HL-60 (cell line): ENCODE data around the gene PPP2R5D.

Experiments
- DNase-seq, 2 experiments: peaks; one replicate each; pipeline ENCODE4 v3.0.0-alpha.2; 2010 to 2020; ENCODE audit warnings: low read depth in 1 of 2, low spot score in 1 of 2
- H3K27ac ChIP-seq: fragments of 250-450 bp; sonication (Bioruptor Pico); replicated peaks from 2 replicates; pipeline ENCODE4 v1.5.1; 2020; ENCODE audit warnings: mild to moderate bottlenecking, moderate library complexity
- H3K27me3 ChIP-seq: fragments of 250-450 bp; sonication (Bioruptor Pico); 2 replicates; pipeline ENCODE4 v1.5.1; 2021; ENCODE audit warnings: mild to moderate bottlenecking, moderate library complexity; ENCODE audit not compliant: insufficient read depth, poor library complexity, severe bottlenecking
- H3K4me3 ChIP-seq: replicated peaks from 2 replicates; pipeline ENCODE4 v1.5.1; 2011; ENCODE audit warnings: mild to moderate bottlenecking, control low read depth, low read length; ENCODE audit not compliant: insufficient read depth
- CTCF ChIP-seq: IDR thresholded peaks from one replicate; pipeline ENCODE4 v1.5.1; 2011; ENCODE audit warnings: low read length, control low read depth, inconsistent platforms; ENCODE audit not compliant: insufficient read depth
- GABPA ChIP-seq: IDR thresholded peaks from 2 replicates; pipeline ENCODE4 v1.6.1; 2012; ENCODE audit warnings: low read depth
- POLR2AphosphoS5 ChIP-seq: IDR thresholded peaks from 2 replicates; pipeline ENCODE4 v1.6.1; 2012; ENCODE audit warnings: low read depth
- REST ChIP-seq: IDR thresholded peaks from 2 replicates; pipeline ENCODE4 v1.6.1; 2012; ENCODE audit warnings: low read depth; ENCODE audit not compliant: insufficient replicate concordance
- SPI1 ChIP-seq: IDR thresholded peaks from 2 replicates; pipeline ENCODE4 v1.6.1; 2012; ENCODE audit warnings: low read depth, mild to moderate bottlenecking, borderline replicate concordance

Gene PPP2R5D

GRCh38 chr6:43012364-43012763 is 28.0 kb downstream of the PPP2R5D start:
- Histone ChIP-seq H3K4me3 (no peak overlapping the region), H3K27me3 (no peaks in the 10 kb centered on the region), H3K27ac (no peak overlapping the region)
- no peak for DNase-seq
- TF ChIP-seq CTCF, result no peak
- no peak for TF ChIP-seq POLR2AphosphoS5
- no peak for TF ChIP-seq REST
- TF ChIP-seq SPI1, result no peak
- TF ChIP-seq GABPA, result no peak

GRCh38 chr6:43013097-43013842 is 28.9 kb downstream of the PPP2R5D start:
- peak in 1 of 2 experiments; percentile 63 for DNase-seq
- H3K4me3 ChIP-seq, result peak overlapping the region; percentile 94
- TF ChIP-seq POLR2AphosphoS5 (no peak), SPI1 (no peak), CTCF (no peak), GABPA (no peak), REST (no peak)
- H3K27ac ChIP-seq, result peak overlapping the region; percentile 64
- no peaks in the 10 kb centered on the region for H3K27me3 ChIP-seq

GRCh38 chr6:43013843-43014433 is 29.6 kb downstream of the PPP2R5D start, which contains the start of the genes KLHDC3 and MEA1:
KLHDC3 (plus strand) TSS chr6:43014249; CDS start chr6:43017193, 2,944 bp downstream.
MEA1 (minus strand) TSS chr6:43013946; CDS start chr6:43013813, 133 bp downstream.
- TF ChIP-seq POLR2AphosphoS5 (peak; percentile 59; the same call in 1 of the 2 replicates), CTCF (no peak), SPI1 (no peak), GABPA (peak; percentile 73)
- Histone ChIP-seq H3K4me3 (peak within 1 kb of the TSS; percentile 94), H3K27ac (peak within 1 kb of the TSS; percentile 70), H3K27me3 (no peaks in the 10 kb centered on the region)
- DNase-seq, result peak; percentile 100
